ENCODE measurements around the gene TRMT112. TPM values are rescaled to one million over a fixed set of nuclear protein-coding genes. Genes with fewer than 3 reads are reported as not detected.

The TRMT112 gene
- total and polyA plus RNA-seq, 2 donors: 294 to 353 TPM

DNA sequence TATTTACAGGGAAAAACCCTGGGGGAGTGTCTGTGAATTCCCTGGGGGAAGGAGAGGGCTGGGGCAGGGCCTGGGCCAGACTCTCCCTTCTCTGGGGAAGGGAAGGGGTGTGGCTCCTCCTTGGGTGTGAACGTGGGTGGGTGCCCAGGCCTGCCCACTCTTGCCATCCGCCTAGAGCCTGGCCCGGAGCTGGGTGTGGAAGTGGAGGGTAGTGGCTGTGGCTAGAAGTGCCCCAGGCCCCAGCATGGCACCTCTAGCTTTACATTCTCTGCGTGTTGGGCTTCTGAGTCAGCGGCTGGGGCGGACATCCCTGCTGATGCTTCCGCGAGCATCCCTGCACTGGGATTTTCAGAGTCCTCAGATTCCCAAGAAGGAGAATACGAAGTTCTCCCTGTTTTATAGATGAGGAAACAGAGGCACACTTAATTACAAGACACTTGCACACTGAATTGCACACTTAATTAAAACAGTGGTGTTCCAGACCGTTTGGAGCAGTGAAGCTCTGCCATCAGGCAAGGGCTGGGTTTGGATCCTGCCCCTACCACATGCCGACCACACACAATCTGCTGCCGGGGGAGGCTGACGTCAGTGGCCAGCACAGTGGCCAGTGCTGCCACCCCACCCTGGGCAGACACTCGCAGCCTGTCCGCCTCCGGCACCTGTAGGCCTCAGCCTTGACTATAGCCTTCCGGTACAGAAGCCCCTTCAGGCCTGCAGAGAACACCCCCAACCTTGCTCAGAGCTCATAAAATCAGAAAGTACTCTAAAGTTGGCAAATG, 40.5 kb downstream of the TRMT112 start:
- Histone ChIP-seq H3K36me3 (ENCODE audit: control insufficient read depth in 2 of 2, insufficient read depth in 2 of 2, low read length in 1 of 2) (peaks cover 30 to 34% of the 10 kb centered on the region in 2 donors), H3K27me3 (ENCODE audit: control insufficient read depth in 2 of 2, insufficient read depth in 1 of 2, low read length in 1 of 2) (no peaks in the 10 kb centered on the region), H3K27ac (ENCODE audit: low read depth in 1 of 2, low read length in 1 of 2) (no peak overlapping the region), H3K4me1 (ENCODE audit: control insufficient read depth in 2 of 2, insufficient read depth in 2 of 2, low read length in 2 of 2) (peaks cover 0 to 4% of the 10 kb centered on the region in 2 donors), H3K4me3 (ENCODE audit: low read length in 2 of 2) (no peak overlapping the region), H3K9me3 (ENCODE audit: control insufficient read depth in 2 of 2, insufficient read depth in 1 of 2, low read length in 1 of 2) (no peaks in the 10 kb centered on the region)
- no peak for DNase-seq (ENCODE audit: low read depth in 6 of 9, low spot score in 9 of 9)
- 96% methylated on average over 17 of the region's 17 CpGs for WGBS

- Histone ChIP-seq H3K9me3 (ENCODE audit: control insufficient read depth in 2 of 2, insufficient read depth in 1 of 2, low read length in 1 of 2) (no peaks in the 10 kb centered on the region), H3K27ac (ENCODE audit: low read depth in 1 of 2, low read length in 1 of 2) (no peak overlapping the region), H3K27me3 (ENCODE audit: control insufficient read depth in 2 of 2, insufficient read depth in 1 of 2, low read length in 1 of 2) (no peaks in the 10 kb centered on the region), H3K36me3 (ENCODE audit: control insufficient read depth in 2 of 2, insufficient read depth in 2 of 2, low read length in 1 of 2) (peaks cover 22 to 28% of the 10 kb centered on the region in 2 donors), H3K4me3 (ENCODE audit: low read length in 2 of 2) (no peak overlapping the region), H3K4me1 (ENCODE audit: control insufficient read depth in 2 of 2, insufficient read depth in 2 of 2, low read length in 2 of 2) (peaks cover 0 to 8% of the 10 kb centered on the region in 2 donors)
- DNase-seq (ENCODE audit: low read depth in 6 of 9, low spot score in 9 of 9): no peak
- WGBS: 98% methylated on average over 2 of the region's 2 CpGs
These were observed 41.5 kb downstream of the TRMT112 start for GRCh38 chr11:64275841-64276240.

GRCh38 chr11:64275031-64275800, 42.1 kb downstream of the TRMT112 start:
- Histone ChIP-seq H3K4me3 (ENCODE audit: low read length in 2 of 2) (no peak overlapping the region), H3K27ac (ENCODE audit: low read depth in 1 of 2, low read length in 1 of 2) (no peak overlapping the region), H3K9me3 (ENCODE audit: control insufficient read depth in 2 of 2, insufficient read depth in 1 of 2, low read length in 1 of 2) (peaks cover 0 to 3% of the 10 kb centered on the region in 2 donors), H3K4me1 (ENCODE audit: control insufficient read depth in 2 of 2, insufficient read depth in 2 of 2, low read length in 2 of 2) (peaks cover 0 to 14% of the 10 kb centered on the region in 2 donors), H3K36me3 (ENCODE audit: control insufficient read depth in 2 of 2, insufficient read depth in 2 of 2, low read length in 1 of 2) (peaks cover 22 to 28% of the 10 kb centered on the region in 2 donors), H3K27me3 (ENCODE audit: control insufficient read depth in 2 of 2, insufficient read depth in 1 of 2, low read length in 1 of 2) (no peaks in the 10 kb centered on the region)
- no peak for DNase-seq (ENCODE audit: low read depth in 6 of 9, low spot score in 9 of 9)
- 98% methylated on average over 15 of the region's 15 CpGs for WGBS

DNA sequence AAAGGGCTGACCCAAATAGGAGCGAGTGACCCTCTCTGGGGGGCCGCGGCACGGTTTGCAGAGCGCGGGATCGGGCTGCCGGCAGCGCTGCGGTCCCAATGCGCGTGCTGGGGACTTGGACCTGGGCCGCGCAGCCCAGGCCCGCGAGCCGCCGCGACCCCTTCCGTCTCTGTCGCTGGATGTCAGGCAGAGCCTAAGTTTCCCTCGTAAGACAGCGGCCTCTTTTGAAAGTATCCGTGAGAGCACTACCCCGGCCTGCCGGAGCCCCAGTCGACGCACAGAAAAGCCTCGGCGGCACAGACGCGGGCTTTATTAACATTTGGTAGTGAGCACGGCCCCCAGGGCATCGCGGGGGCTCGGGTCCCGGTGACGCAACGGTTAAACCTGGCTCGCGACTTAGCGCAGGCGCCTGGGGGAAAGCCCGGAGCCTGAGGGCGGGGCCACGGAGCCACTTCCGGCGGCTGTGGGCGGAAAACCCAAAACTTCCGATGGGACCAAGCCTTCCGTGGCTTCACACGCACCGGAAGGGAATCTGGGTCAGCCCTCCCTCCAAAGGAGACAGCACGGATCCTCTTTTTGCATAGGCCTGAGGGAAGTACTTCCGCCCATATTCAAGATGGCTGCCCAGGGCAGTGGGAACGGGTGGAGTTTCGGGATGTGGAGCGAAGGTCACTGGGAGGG, 47.7 kb downstream of the TRMT112 start:
- Histone ChIP-seq H3K9me3 (ENCODE audit: control insufficient read depth in 2 of 2, insufficient read depth in 1 of 2, low read length in 1 of 2) (peaks cover 0 to 5% of the 10 kb centered on the region in 2 donors), H3K36me3 (ENCODE audit: control insufficient read depth in 2 of 2, insufficient read depth in 2 of 2, low read length in 1 of 2) (peaks cover 5 to 9% of the 10 kb centered on the region in 2 donors), H3K4me3 (ENCODE audit: low read length in 2 of 2) (peak overlapping the region; percentile 78 to 83), H3K27me3 (ENCODE audit: control insufficient read depth in 2 of 2, insufficient read depth in 1 of 2, low read length in 1 of 2) (no peaks in the 10 kb centered on the region), H3K4me1 (ENCODE audit: control insufficient read depth in 2 of 2, insufficient read depth in 2 of 2, low read length in 2 of 2) (peaks cover 9 to 32% of the 10 kb centered on the region in 2 donors), H3K27ac (ENCODE audit: low read depth in 1 of 2, low read length in 1 of 2) (peak overlapping the region; percentile 95 to 98)
- peak; percentile 97 to 99 (median 98) for DNase-seq (ENCODE audit: low read depth in 6 of 9, low spot score in 9 of 9)
- under 1% methylated on average over 58 of the region's 58 CpGs for WGBS

DNA sequence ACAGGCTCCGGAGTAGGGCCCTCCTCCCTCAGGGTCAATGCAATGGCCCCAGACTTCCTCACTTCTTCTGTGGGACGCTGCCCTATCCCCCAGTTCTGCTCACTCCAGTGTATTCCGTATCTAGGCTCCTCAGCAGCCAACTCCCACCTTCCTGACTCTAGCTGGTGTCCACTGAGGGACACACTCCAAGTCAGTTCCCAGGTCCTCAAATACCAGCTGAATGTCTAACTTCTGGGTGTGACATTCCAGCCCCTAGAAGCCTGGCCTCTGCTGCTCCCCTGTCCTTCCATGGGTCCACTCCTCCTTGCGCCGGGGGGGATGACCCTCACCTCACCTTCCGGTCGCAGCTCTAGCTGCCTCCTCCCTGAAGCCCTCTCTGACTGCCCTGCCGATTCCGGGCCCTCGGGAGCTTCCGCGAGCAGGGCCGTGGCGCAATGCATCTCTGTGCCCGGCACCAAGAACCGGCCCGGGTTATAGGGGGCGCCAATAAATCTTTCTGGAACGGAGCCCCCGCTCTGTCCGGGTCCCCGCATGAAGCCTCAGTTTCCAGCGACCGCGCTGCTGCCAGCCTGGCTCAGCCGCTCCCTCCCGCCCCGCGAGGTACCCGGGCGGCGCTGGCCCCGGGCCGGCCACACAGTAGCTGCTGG, 48.3 kb downstream of the TRMT112 start:
- DNase-seq (ENCODE audit: low read depth in 6 of 9, low spot score in 9 of 9): peak in 2 of 9 donors; percentile 35 to 43
- H3K4me1 ChIP-seq (ENCODE audit: control insufficient read depth in 2 of 2, insufficient read depth in 2 of 2, low read length in 2 of 2): peaks cover 9 to 32% of the 10 kb centered on the region in 2 donors
- no peaks in the 10 kb centered on the region for H3K27me3 ChIP-seq (ENCODE audit: control insufficient read depth in 2 of 2, insufficient read depth in 1 of 2, low read length in 1 of 2)
- H3K27ac ChIP-seq (ENCODE audit: low read depth in 1 of 2, low read length in 1 of 2): peak overlapping the region; percentile 95 to 98
- H3K36me3 ChIP-seq (ENCODE audit: control insufficient read depth in 2 of 2, insufficient read depth in 2 of 2, low read length in 1 of 2): peaks cover 5 to 9% of the 10 kb centered on the region in 2 donors
- 5% methylated on average over 34 of the region's 34 CpGs for WGBS
- H3K9me3 ChIP-seq (ENCODE audit: control insufficient read depth in 2 of 2, insufficient read depth in 1 of 2, low read length in 1 of 2): peaks cover 0 to 5% of the 10 kb centered on the region in 2 donors
- peak overlapping the region; percentile 78 to 83 for H3K4me3 ChIP-seq (ENCODE audit: low read length in 2 of 2)

DNA sequence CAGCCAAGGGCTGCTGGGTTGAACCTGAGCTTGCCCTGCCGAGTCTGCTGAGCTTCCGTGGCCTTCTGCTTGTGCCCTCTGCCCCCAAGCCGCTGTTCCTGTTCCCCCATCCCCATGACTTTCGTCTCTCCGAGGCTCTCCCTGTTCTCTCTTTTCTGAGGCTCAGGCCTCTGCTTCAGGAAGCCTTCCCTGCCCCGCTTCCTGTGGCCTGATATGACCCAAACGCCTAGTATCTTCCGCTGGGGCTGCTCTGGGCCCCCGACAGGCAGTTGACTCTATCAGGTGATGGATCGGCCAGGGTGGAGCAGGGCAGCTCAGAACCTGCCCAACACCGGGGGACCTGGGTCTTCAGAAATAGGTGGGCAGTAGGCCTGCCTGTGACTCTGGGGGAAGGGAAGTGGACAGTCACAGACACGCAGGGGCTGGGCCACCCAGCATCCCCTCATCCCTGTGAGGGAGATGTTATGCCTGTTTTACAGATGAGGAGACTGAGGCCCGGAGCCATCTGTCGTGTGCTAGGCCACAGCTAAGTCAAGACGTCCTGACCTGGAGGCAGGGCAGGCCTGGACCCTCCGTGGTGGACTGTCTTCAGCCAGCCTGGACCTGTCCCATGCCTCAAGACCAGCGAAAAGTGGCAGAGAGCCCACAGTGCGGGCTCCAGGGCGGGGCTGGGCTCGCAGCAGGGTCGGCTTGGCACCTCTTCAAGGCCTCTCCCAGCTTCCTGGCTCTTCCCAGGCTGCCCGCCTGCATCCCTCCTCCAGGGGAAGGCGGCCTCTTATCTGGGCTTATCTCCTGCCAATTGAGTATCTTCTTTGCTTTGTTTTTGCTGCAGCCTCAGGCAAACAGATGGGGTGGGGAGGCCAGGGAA, 49.1 kb downstream of the TRMT112 start:
- 70% methylated on average over 23 of the region's 23 CpGs for WGBS
- H3K9me3 ChIP-seq (ENCODE audit: control insufficient read depth in 2 of 2, insufficient read depth in 1 of 2, low read length in 1 of 2): peaks cover 0 to 5% of the 10 kb centered on the region in 2 donors
- H3K4me1 ChIP-seq (ENCODE audit: control insufficient read depth in 2 of 2, insufficient read depth in 2 of 2, low read length in 2 of 2): peaks cover 9 to 32% of the 10 kb centered on the region in 2 donors
- H3K27me3 ChIP-seq (ENCODE audit: control insufficient read depth in 2 of 2, insufficient read depth in 1 of 2, low read length in 1 of 2): no peaks in the 10 kb centered on the region
- peak overlapping the region; percentile 95 to 98 for H3K27ac ChIP-seq (ENCODE audit: low read depth in 1 of 2, low read length in 1 of 2)
- peaks cover 5 to 9% of the 10 kb centered on the region in 2 donors for H3K36me3 ChIP-seq (ENCODE audit: control insufficient read depth in 2 of 2, insufficient read depth in 2 of 2, low read length in 1 of 2)
- peak overlapping the region; percentile 78 to 83 for H3K4me3 ChIP-seq (ENCODE audit: low read length in 2 of 2)
- DNase-seq (ENCODE audit: low read depth in 6 of 9, low spot score in 9 of 9): no peak

DNA sequence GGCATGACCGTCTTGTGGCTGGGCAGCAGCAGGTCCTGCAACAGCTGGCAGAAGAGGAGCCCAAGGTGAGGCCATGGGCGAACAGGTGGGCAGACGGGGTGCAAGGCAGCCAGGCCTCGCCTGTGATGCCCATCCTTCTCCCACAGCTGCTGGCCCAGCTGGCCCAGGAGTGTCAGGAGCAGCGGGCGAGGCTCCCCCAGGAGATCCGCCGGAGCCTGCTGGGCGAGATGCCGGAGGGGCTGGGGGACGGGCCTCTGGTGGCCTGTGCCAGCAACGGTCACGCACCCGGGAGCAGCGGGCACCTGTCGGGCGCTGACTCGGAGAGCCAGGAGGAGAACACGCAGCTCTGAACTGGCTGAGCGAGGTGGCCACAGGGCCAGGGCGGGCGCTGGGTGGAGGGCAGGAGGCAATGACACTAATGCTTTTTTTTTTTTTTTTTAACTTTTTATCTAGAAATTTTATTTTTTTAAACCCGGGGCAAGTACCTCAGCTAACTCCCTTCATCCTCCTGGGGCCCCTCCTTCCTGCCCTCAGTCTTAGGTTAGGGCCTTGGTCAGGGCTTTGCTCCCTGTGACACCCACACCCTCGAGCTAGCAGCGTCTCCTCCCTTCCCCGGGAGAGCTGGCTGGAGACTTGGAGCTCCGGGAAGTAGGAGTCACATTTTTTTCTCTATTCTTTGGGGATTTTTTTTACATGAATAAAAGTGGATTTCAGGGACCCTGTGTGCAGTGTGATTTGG, 50.0 kb downstream of the TRMT112 start:
- no peaks in the 10 kb centered on the region for H3K27me3 ChIP-seq (ENCODE audit: control insufficient read depth in 2 of 2, insufficient read depth in 1 of 2, low read length in 1 of 2)
- peaks cover 13 to 17% of the 10 kb centered on the region in 2 donors for H3K36me3 ChIP-seq (ENCODE audit: control insufficient read depth in 2 of 2, insufficient read depth in 2 of 2, low read length in 1 of 2)
- no peak for DNase-seq (ENCODE audit: low read depth in 6 of 9, low spot score in 9 of 9)
- WGBS: 92% methylated on average over 27 of the region's 27 CpGs
- no peak overlapping the region for H3K27ac ChIP-seq (ENCODE audit: low read depth in 1 of 2, low read length in 1 of 2)
- H3K4me1 ChIP-seq (ENCODE audit: control insufficient read depth in 2 of 2, insufficient read depth in 2 of 2, low read length in 2 of 2): peaks cover 9 to 32% of the 10 kb centered on the region in 2 donors
- no peak overlapping the region for H3K4me3 ChIP-seq (ENCODE audit: low read length in 2 of 2)
- H3K9me3 ChIP-seq (ENCODE audit: control insufficient read depth in 2 of 2, insufficient read depth in 1 of 2, low read length in 1 of 2): peaks cover 0 to 5% of the 10 kb centered on the region in 2 donors
